Coronary artery (tissue), 2 donors: ENCODE results near the gene AGPAT2.

ENCODE experiments used
- DNase-seq: peaks from one replicate; pipeline ENCODE4 v3.0.0-alpha.2; 2017; ENCODE audit warnings: low spot score
- H3K27ac ChIP-seq, 2 donors: fragments of 200-600 bp; sonication (generic); one replicate each; pipeline ENCODE4 v1.5.1; 2016 to 2019
- H3K4me3 ChIP-seq: fragments of 200-600 bp; sonication (generic); 2 replicates; pipeline ENCODE4 v1.5.1; 2016; ENCODE audit warnings: mild to moderate bottlenecking, moderate library complexity
- TF ChIP-seq, protein P1 (sequence below): fragments of 200-600 bp; sonication (generic); IDR thresholded peaks from one replicate; pipeline ENCODE4 v1.5.1; 2019; ENCODE audit warnings: antibody characterized with exemption

Gene AGPAT2

DNA sequence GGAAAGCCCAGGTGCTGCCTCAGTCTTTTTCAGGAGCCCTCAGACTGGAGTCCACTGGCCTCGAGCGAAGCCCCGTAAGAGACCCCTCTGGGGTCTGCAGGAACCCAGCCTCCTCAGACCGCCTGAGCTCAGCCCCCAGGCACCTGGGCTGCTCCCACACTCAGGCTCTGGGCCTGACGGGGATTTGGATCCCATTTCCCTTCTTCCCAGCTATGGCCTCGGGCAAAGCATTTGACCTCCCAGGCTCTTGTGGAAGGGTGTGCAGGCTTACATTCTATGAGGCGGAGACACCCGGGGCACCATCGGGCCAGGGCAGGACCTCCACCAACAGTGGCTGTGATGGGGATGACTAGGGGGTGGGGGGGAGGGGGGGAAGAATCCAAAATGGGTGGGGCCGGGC is 4.5 kb downstream of the AGPAT2 start:
- H3K27ac ChIP-seq, result no peak overlapping the region
- TF ChIP-seq, protein P1, sequence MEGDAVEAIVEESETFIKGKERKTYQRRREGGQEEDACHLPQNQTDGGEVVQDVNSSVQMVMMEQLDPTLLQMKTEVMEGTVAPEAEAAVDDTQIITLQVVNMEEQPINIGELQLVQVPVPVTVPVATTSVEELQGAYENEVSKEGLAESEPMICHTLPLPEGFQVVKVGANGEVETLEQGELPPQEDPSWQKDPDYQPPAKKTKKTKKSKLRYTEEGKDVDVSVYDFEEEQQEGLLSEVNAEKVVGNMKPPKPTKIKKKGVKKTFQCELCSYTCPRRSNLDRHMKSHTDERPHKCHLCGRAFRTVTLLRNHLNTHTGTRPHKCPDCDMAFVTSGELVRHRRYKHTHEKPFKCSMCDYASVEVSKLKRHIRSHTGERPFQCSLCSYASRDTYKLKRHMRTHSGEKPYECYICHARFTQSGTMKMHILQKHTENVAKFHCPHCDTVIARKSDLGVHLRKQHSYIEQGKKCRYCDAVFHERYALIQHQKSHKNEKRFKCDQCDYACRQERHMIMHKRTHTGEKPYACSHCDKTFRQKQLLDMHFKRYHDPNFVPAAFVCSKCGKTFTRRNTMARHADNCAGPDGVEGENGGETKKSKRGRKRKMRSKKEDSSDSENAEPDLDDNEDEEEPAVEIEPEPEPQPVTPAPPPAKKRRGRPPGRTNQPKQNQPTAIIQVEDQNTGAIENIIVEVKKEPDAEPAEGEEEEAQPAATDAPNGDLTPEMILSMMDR, result no peak
- no peak overlapping the region for H3K4me3 ChIP-seq
- DNase-seq, result no peak

- TF ChIP-seq, protein P1, result no peak
Measured at GRCh38 chr9:136681945-136682699, 5.1 kb downstream of the AGPAT2 start.

GRCh38 chr9:136681029-136681428 is 6.2 kb downstream of the AGPAT2 start:
- Histone ChIP-seq H3K4me3 (no peak overlapping the region), H3K27ac (no peak overlapping the region)
- TF ChIP-seq, protein P1, result no peak
- DNase-seq, result no peak

More at GRCh38 chr9:136681945-136682699, 5.1 kb downstream of the AGPAT2 start:
- no peak for DNase-seq
- no peak overlapping the region for H3K4me3 ChIP-seq
- H3K27ac ChIP-seq, result no peak overlapping the region

- DNase-seq, result no peak
- TF ChIP-seq, protein P1, result no peak
- Histone ChIP-seq H3K27ac (peak overlapping the region in 1 of 2 donors; percentile 54), H3K4me3 (peak overlapping the region; percentile 2)
Measured at GRCh38 chr9:136679431-136679941, 7.8 kb downstream of the AGPAT2 start.

GRCh38 chr9:136678624-136679023 is 8.6 kb downstream of the AGPAT2 start:
- TF ChIP-seq, protein P1, result no peak
- no peak overlapping the region for H3K27ac ChIP-seq
- H3K4me3 ChIP-seq, result no peak overlapping the region
- no peak for DNase-seq

DNA sequence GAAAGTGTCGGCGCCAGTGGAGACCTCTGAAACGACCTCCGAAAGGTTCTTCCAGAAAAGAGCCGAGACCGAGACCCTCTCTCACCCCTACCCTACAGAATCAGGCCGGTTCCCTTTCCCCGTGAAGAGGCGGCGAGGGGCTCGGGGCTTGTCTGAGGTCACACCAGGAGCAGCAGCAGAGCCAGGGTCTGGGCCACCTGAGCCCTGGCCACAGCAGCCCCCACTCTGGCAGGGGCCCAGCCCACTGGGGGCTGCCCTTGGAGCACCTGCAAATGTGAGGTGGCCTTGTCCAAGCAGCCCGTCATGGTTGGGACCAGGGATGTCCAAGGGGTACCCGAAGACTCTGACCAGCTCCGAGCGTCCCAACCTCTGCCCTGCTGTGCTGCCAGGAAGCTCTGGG is 9.2 kb downstream of the AGPAT2 start:
- DNase-seq, result no peak
- H3K4me3 ChIP-seq, result no peak overlapping the region
- no peak overlapping the region for H3K27ac ChIP-seq
- TF ChIP-seq, protein P1, result no peak
